H9 (cell line): ENCODE measurements around the gene MCF2L. TPM values are rescaled to one million over a fixed set of nuclear protein-coding genes. Genes with fewer than 3 reads are reported as not detected.

Experiments
- DNase-seq: peaks from one replicate; pipeline ENCODE4 v3.0.0-alpha.2; 2017
- H2AFZ ChIP-seq: one replicate; pipeline ENCODE4 v1.6.1; 2013; ENCODE audit warnings: mild to moderate bottlenecking, low read length, control low read depth, moderate library complexity
- H2AK5ac ChIP-seq: 2 replicates; pipeline ENCODE4 v1.6.1; 2013; ENCODE audit warnings: low read length, control low read depth, mixed read lengths; ENCODE audit not compliant: insufficient read length
- H2BK120ac ChIP-seq: one replicate; pipeline ENCODE4 v1.6.1; 2013; ENCODE audit warnings: low read depth, mild to moderate bottlenecking, low read length, control low read depth, inconsistent platforms; ENCODE audit not compliant: poor library complexity, severe bottlenecking
- H2BK12ac ChIP-seq: 2 replicates; pipeline ENCODE4 v1.6.1; 2013; ENCODE audit warnings: low read length, control low read depth, mixed read lengths, low read depth; ENCODE audit not compliant: insufficient read length
- H2BK15ac ChIP-seq: 2 replicates; pipeline ENCODE4 v1.6.1; 2013; ENCODE audit warnings: low read depth, low read length, control low read depth
- H2BK20ac ChIP-seq: one replicate; pipeline ENCODE4 v1.6.1; 2013; ENCODE audit warnings: low read depth, mild to moderate bottlenecking, low read length, control low read depth, inconsistent platforms; ENCODE audit not compliant: poor library complexity, severe bottlenecking
- H2BK5ac ChIP-seq: 2 replicates; pipeline ENCODE4 v1.6.1; 2013; ENCODE audit warnings: low read length, control low read depth, mixed read lengths; ENCODE audit not compliant: insufficient read length
- H3K14ac ChIP-seq: 2 replicates; pipeline ENCODE4 v1.6.1; 2013; ENCODE audit warnings: low read length, control low read depth; ENCODE audit not compliant: insufficient read depth
- H3K18ac ChIP-seq: 2 replicates; pipeline ENCODE4 v1.6.1; 2013; ENCODE audit warnings: low read depth, mild to moderate bottlenecking, mixed read lengths, low read length, control low read depth; ENCODE audit not compliant: insufficient read length
- H3K23ac ChIP-seq: 2 replicates; pipeline ENCODE4 v1.6.1; 2013; ENCODE audit warnings: low read length, control low read depth, mixed read lengths, low read depth; ENCODE audit not compliant: insufficient read length
- H3K23me2 ChIP-seq: 2 replicates; pipeline ENCODE4 v1.6.1; 2013; ENCODE audit warnings: low read depth, mild to moderate bottlenecking, mixed read lengths, low read length, control low read depth; ENCODE audit not compliant: insufficient read length, poor library complexity, severe bottlenecking
- H3K27ac ChIP-seq: 2 replicates; pipeline ENCODE4 v1.5.1; 2013; ENCODE audit warnings: low read length, control low read depth, mixed read lengths, low read depth; ENCODE audit not compliant: insufficient read length
- H3K27me3 ChIP-seq: 2 replicates; pipeline ENCODE4 v1.6.1; 2013; ENCODE audit warnings: low read length, control low read depth, inconsistent platforms; ENCODE audit not compliant: insufficient read depth
- H3K4ac ChIP-seq: 2 replicates; pipeline ENCODE4 v1.6.1; 2013; ENCODE audit warnings: low read depth, mild to moderate bottlenecking, control low read depth, inconsistent platforms, low read length, moderate library complexity
- H3K4me1 ChIP-seq: 2 replicates; pipeline ENCODE4 v1.6.1; 2013; ENCODE audit warnings: low read length, control low read depth, inconsistent platforms; ENCODE audit not compliant: insufficient read depth
- H3K4me2 ChIP-seq: 2 replicates; pipeline ENCODE4 v1.6.1; 2013; ENCODE audit warnings: low read length, control low read depth, mixed read lengths; ENCODE audit not compliant: insufficient read length, insufficient read depth
- H3K56ac ChIP-seq: 2 replicates; pipeline ENCODE4 v1.6.1; 2013; ENCODE audit warnings: low read depth, mild to moderate bottlenecking, mixed read lengths, low read length, control low read depth; ENCODE audit not compliant: insufficient read length
- H3K79me1 ChIP-seq: 2 replicates; pipeline ENCODE4 v1.6.1; 2013; ENCODE audit warnings: low read depth, mild to moderate bottlenecking, moderate library complexity, low read length, control low read depth, inconsistent platforms; ENCODE audit not compliant: insufficient read depth, poor library complexity, severe bottlenecking
- H3K79me2 ChIP-seq: 2 replicates; pipeline ENCODE4 v1.6.1; 2013; ENCODE audit warnings: low read length, control low read depth, inconsistent platforms; ENCODE audit not compliant: insufficient read depth
- H3K9ac ChIP-seq: 2 replicates; pipeline ENCODE4 v1.6.1; 2013; ENCODE audit warnings: low read length, control low read depth, mixed read lengths; ENCODE audit not compliant: insufficient read length; ENCODE audit errors: extremely low read depth
- H3K9me3 ChIP-seq: one replicate; pipeline ENCODE4 v1.6.1; 2013; ENCODE audit warnings: low read depth, low read length, inconsistent platforms; ENCODE audit not compliant: control insufficient read depth
- H3T11ph ChIP-seq: one replicate; pipeline ENCODE4 v1.6.1; 2013; ENCODE audit warnings: mild to moderate bottlenecking, low read length, control low read depth, inconsistent platforms
- H4K20me1 ChIP-seq: one replicate; pipeline ENCODE4 v1.6.1; 2013; ENCODE audit not compliant: control insufficient read depth, insufficient read length, insufficient read depth
- H4K5ac ChIP-seq: 2 replicates; pipeline ENCODE4 v1.6.1; 2013; ENCODE audit warnings: low read depth, mild to moderate bottlenecking, mixed read lengths, low read length, control low read depth; ENCODE audit not compliant: insufficient read length
- H4K8ac ChIP-seq: replicated peaks from 2 replicates; pipeline ENCODE4 v1.6.1; 2013; ENCODE audit warnings: low read length, control low read depth, mixed read lengths, low read depth; ENCODE audit not compliant: insufficient read length
- H4K91ac ChIP-seq: 2 replicates; pipeline ENCODE4 v1.6.1; 2013; ENCODE audit warnings: low read depth, mild to moderate bottlenecking, moderate library complexity, mixed read lengths, low read length, control low read depth; ENCODE audit not compliant: insufficient read length
- H3K27ac Mint-ChIP-seq, 3 experiments: 2 replicates in 2 of 3; 3 replicates in 1 of 3; pipeline ENCODE4 v1.8.0; 2020 to 2021; ENCODE audit warnings: mixed read lengths in 3 of 3, mild to moderate bottlenecking in 1 of 3, moderate library complexity in 1 of 3
- H3K27me3 Mint-ChIP-seq: 2 replicates; pipeline ENCODE4 v1.8.0; 2021; ENCODE audit warnings: low read depth, mild to moderate bottlenecking, moderate library complexity, mixed read lengths
- H3K36me3 Mint-ChIP-seq, 3 experiments: 2 replicates in 2 of 3; 3 replicates in 1 of 3; pipeline ENCODE4 v1.8.0; 2020 to 2021; ENCODE audit warnings: low read depth in 3 of 3, mixed read lengths in 3 of 3; ENCODE audit not compliant: insufficient read depth in 1 of 3
- H3K4me1 Mint-ChIP-seq, 2 experiments: 2 replicates each; pipeline ENCODE4 v1.8.0; 2020; ENCODE audit warnings: mixed read lengths in 2 of 2
- H3K4me3 Mint-ChIP-seq, 2 experiments: 2 replicates in 1 of 2; 3 replicates in 1 of 2; pipeline ENCODE4 v1.8.0; 2020 to 2021; ENCODE audit warnings: mild to moderate bottlenecking in 2 of 2, mixed read lengths in 2 of 2, moderate library complexity in 1 of 2
- H3K9me3 Mint-ChIP-seq, 2 experiments: 2 replicates in 1 of 2; 3 replicates in 1 of 2; pipeline ENCODE4 v1.8.0; 2020; ENCODE audit warnings: mild to moderate bottlenecking in 2 of 2, mixed read lengths in 2 of 2, moderate library complexity in 1 of 2
- WGBS: extraction: QIAGEN DNeasy Blood & Tissue Kit; methylation state at CpG from one replicate; pipeline ENCODE4 v1.1.7; 2013; ENCODE audit warnings: missing lambda C conversion rate, low lambda C conversion rate, mixed read lengths; ENCODE audit not compliant: insufficient read length; ENCODE audit errors: extremely low coverage; 5-methylcytosine and 5-hydroxymethylcytosine counted together
- total RNA-seq: library from RNA; stranded (reverse); gene quantifications from 2 replicates; pipeline ENCODE4 v1.2.1, GENCODE V29; 2021
- TF ChIP-seq, protein P1 (sequence below): fragments of 200-600 bp; sonication (generic); conservative IDR thresholded peaks from 3 replicates; pipeline ENCODE4 v1.8.0; 2021; ENCODE audit warnings: antibody characterized with exemption, mild to moderate bottlenecking

The MCF2L gene
- total RNA-seq, 1 experiment from 2014 or later = 18.5 TPM

GRCh38 chr13:113073942-113074341 is 104.9 kb downstream of the MCF2L start:
- Histone ChIP-seq H2BK15ac (no peak overlapping the region), H2AK5ac (no peak overlapping the region), H4K5ac (no peak overlapping the region), H3K79me2 (no peaks in the 10 kb centered on the region), H3K56ac (no peak overlapping the region), H3K14ac (no peak overlapping the region), H2BK20ac (no peak overlapping the region), H2BK120ac (no peak overlapping the region), H3K27ac (no peak overlapping the region), H2BK5ac (no peak overlapping the region), H4K8ac (no peak overlapping the region), H4K91ac (no peak overlapping the region), H3K4me1 (no peaks in the 10 kb centered on the region; the same call in 1 of the 2 replicates), H2AFZ (no peak overlapping the region), H3K79me1 (no peaks in the 10 kb centered on the region), H3K9ac (no peak overlapping the region), H3K23me2 (no peaks in the 10 kb centered on the region), H3K4me2 (no peak overlapping the region), H3K27me3 (no peaks in the 10 kb centered on the region), H3K4ac (no peak overlapping the region), H4K20me1 (no peaks in the 10 kb centered on the region), H3K23ac (no peak overlapping the region), H3K18ac (no peak overlapping the region), H3T11ph (no peak overlapping the region), H3K9me3 (no peaks in the 10 kb centered on the region), H2BK12ac (no peak overlapping the region)
- Mint-ChIP-seq H3K27me3 (no peaks in the 10 kb centered on the region), H3K4me3 (no peak overlapping the region), H3K9me3 (peaks cover 0 to 4% of the 10 kb centered on the region in 2 experiments; a peak in 2 of 5 replicates), H3K36me3 (peaks cover 10 to 15% (median 13%) of the 10 kb centered on the region in 3 experiments; a peak in 5 of 7 replicates), H3K27ac (0 out of 7 replicates have a peak overlapping the region, but pooled peaks of 1 of the 3 experiments have one; percentile 51), H3K4me1 (peaks cover 6% of the 10 kb centered on the region in 2 experiments)
- TF ChIP-seq, protein P1, sequence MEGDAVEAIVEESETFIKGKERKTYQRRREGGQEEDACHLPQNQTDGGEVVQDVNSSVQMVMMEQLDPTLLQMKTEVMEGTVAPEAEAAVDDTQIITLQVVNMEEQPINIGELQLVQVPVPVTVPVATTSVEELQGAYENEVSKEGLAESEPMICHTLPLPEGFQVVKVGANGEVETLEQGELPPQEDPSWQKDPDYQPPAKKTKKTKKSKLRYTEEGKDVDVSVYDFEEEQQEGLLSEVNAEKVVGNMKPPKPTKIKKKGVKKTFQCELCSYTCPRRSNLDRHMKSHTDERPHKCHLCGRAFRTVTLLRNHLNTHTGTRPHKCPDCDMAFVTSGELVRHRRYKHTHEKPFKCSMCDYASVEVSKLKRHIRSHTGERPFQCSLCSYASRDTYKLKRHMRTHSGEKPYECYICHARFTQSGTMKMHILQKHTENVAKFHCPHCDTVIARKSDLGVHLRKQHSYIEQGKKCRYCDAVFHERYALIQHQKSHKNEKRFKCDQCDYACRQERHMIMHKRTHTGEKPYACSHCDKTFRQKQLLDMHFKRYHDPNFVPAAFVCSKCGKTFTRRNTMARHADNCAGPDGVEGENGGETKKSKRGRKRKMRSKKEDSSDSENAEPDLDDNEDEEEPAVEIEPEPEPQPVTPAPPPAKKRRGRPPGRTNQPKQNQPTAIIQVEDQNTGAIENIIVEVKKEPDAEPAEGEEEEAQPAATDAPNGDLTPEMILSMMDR = no peak
- no CpG with 5 or more reads among the region's 11 CpGs for WGBS
- no peak for DNase-seq
